GM18858 (cell line): ENCODE data around the gene KCNH8.
A peak's percentile ranks its signal among the peaks of the same experiment; 100 is the strongest.
"Not testable (repeated sequence)": the region's sequence is repeated elsewhere in the genome, so short reads cannot be mapped to it uniquely, and the experiment has no call there.

Experiments
- ATAC-seq: cut with Tn5 transposase; IDR thresholded peaks from one replicate; pipeline ENCODE4 v1.9.1; 2021; ENCODE audit not compliant: unreplicated experiment

KCNH8 gene

GRCh38 chr3:19147905-19148767 is at the start of gene KCNH8:
Gene KCNH8, plus strand, starts transcription at chr3:19148510. Its CDS starts 210 bp downstream, at chr3:19148720.
- ATAC-seq = no peak

GRCh38 chr3:19102654-19103290 is 45.5 kb upstream of the KCNH8 start:
- not testable (repeated sequence) for ATAC-seq

- ATAC-seq = no peak
Observed at GRCh38 chr3:19103510-19103909, 44.8 kb upstream of the KCNH8 start.

GRCh38 chr3:19104459-19104858 is 43.9 kb upstream of the KCNH8 start:
- no peak for ATAC-seq

GRCh38 chr3:19105826-19106225 is 42.5 kb upstream of the KCNH8 start:
- ATAC-seq = no peak

- ATAC-seq = no peak
Observed at GRCh38 chr3:19106307-19106706, 42.0 kb upstream of the KCNH8 start.

- no peak for ATAC-seq
Observed at GRCh38 chr3:19107719-19108118, 40.6 kb upstream of the KCNH8 start.

GRCh38 chr3:19110335-19110895 is 37.9 kb upstream of the KCNH8 start:
- ATAC-seq = no peak

GRCh38 chr3:19114461-19114860 is 33.8 kb upstream of the KCNH8 start:
- no peak for ATAC-seq

- ATAC-seq = no peak
Observed at GRCh38 chr3:19116239-19116638, 32.1 kb upstream of the KCNH8 start.

GRCh38 chr3:19124752-19125151 is 23.6 kb upstream of the KCNH8 start:
- no peak for ATAC-seq

GRCh38 chr3:19139863-19140262 is 8.4 kb upstream of the KCNH8 start:
- no peak for ATAC-seq

GRCh38 chr3:19146685-19147650 is 1.3 kb upstream of the KCNH8 start:
- peak; percentile 63 for ATAC-seq

GRCh38 chr3:19148768-19149091 is 420 bp downstream of the KCNH8 start:
- ATAC-seq = no peak

GRCh38 chr3:19149368-19149767 is 1.1 kb downstream of the KCNH8 start:
- no peak for ATAC-seq

- ATAC-seq = no peak
Observed at GRCh38 chr3:19151171-19151570, 2.9 kb downstream of the KCNH8 start.

- ATAC-seq = no peak
Observed at GRCh38 chr3:19154693-19155250, 6.5 kb downstream of the KCNH8 start.

GRCh38 chr3:19155375-19155774 is 7.1 kb downstream of the KCNH8 start:
- no peak for ATAC-seq

GRCh38 chr3:19159966-19160635 is 11.8 kb downstream of the KCNH8 start:
- no peak for ATAC-seq

- no peak for ATAC-seq
Observed at GRCh38 chr3:19165654-19166053, 17.3 kb downstream of the KCNH8 start.
